ENCODE results near the gene ERC2.

ERC2 gene

DNA sequence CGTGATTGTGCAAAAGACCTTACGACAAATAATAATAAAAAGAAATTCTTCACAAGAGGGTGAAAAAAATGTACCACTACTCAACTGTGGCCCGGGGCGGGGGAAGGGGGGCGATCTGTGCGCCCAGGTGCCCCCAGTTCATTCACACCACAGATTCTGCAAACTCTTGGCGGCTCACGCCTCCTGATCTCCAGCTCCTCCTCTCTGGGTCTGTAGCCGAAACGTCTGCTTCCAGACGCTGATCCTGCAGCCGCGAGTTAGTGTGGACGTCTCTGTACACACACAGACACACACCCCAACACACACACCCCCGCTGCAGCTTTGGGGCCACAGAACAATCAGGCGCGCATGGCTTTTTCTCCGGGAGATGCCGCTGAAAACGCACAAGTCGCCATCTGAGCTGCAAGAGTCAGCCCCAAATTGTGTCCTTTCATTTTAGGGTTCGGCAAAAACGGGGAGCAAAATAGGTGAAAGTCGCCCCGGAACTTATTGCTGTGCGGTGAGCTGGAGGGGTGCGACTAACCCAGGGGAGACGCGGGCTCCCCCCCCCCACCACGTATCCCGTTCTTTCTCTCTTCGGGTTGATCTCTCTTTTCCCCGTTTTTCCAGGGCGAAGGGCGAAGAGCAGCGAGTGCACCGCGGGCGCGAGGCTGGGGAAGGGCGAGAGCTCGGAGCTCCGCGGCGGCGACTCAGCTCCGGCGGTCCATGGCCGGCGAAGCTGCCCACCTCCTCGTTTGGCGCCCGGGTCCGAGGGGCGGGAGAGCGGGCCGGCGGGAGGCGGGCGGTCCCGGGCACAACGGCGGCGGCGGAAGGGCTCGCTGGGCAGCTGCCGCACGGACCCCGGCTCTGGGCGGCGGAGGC is 980.7 kb downstream of the ERC2 start:
- no peak for DNase-seq (ENCODE audit: low read depth in 2 of 3, low spot score in 1 of 3)

GRCh38 chr3:55486857-55487380 is 981.3 kb downstream of the ERC2 start, which contains the start of gene WNT5A:
Gene WNT5A (minus strand): TSS chr3:55487306. CDS start chr3:55486985, 321 bp downstream.
- DNase-seq (ENCODE audit: low read depth in 2 of 3, low spot score in 1 of 3): no peak

DNA sequence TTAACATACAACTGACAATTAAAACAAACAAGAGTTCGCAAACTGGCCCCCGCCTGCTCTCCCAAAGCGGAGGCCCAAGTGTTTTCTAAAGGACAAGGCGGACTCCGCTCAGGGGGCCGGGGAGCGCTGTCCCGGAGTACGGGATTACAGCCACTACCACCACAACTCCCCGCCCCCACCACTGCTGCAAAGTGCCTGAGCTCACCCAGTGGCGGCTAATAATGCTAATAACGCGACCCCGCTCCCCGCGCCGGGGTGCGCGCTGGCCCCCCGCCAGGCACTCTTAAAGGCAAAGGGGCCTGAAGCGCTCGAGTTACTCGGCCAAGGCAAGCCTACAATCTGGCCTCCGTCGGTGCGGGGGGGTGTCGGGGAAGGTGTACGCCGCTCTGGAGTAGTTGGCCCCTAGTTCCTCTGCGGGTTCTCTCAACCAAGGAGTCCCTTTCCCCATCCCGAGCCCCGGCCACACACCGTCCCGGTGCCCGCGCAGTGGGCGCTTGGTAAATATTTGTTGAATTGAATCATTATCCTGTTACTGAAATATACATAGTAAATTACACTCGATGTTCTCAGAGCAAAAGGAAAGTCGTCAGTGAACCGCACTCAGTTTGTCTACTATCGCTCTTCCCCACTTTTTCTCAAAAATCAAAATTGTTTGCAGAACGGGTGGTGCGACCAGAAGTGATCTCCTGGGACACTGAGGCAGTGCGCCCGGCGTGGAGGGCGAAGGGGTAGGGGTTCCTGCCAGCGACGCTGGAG is 982.0 kb downstream of the ERC2 start:
- no peak for DNase-seq (ENCODE audit: low read depth in 2 of 3, low spot score in 1 of 3)

DNA sequence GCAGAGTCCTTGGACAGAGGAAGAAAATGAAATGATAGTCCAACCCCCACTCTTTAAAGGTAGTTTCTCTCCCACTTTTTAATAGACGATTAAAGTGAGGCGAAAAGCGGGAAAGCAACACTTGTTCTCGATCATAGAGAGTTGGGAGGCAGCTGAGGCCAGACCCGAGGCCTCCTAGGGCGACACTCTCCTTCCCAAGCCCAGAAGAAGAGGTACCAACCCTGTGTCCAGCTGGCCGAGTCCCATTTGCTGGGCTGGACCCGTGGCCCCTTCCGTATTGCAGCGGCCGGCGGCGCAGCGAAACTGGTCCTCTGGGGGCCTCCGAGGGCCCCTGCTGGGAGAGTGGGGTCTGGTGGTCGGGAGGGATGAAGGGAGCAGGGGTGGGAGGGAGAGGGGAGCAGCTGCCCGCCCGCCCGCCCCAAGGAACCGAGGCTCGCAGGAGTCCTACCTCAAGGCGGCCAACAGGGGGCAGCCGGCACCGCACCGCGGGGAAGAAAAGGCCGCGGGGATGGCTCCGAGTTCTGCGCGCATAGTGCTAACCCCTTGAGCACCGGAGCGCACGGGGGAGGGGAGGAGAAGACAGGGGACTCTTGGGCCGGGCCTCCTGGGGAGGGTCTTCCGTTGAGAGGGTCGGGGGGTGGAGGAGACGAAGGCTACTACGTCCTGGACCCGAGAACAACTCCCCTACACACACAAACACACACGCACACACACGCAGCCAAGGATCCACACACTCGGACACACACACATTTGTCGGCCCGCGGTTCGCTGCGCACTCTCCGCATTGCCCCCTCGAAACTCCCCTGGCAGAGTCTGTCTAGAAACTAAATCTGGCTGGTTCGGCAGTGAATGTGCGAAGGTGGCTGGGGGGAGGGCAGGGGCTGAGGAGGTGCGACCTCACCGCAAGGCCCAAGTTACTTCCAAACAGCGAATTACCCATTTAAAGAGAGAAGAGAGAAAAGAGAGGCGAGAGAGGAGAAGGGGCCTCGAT is 983.2 kb downstream of the ERC2 start:
- DNase-seq (ENCODE audit: low read depth in 2 of 3, low spot score in 1 of 3): peak; percentile 25 to 43 (median 34)

- no peak for DNase-seq (ENCODE audit: low read depth in 2 of 3, low spot score in 1 of 3)
These were observed 984.0 kb downstream of the ERC2 start for GRCh38 chr3:55484191-55484689.

- DNase-seq (ENCODE audit: low read depth in 2 of 3, low spot score in 1 of 3): no peak
These were observed 984.8 kb downstream of the ERC2 start for GRCh38 chr3:55483196-55484095.

GRCh38 chr3:55482496-55483195 is 985.6 kb downstream of the ERC2 start:
- no peak for DNase-seq (ENCODE audit: low read depth in 2 of 3, low spot score in 1 of 3)

DNA sequence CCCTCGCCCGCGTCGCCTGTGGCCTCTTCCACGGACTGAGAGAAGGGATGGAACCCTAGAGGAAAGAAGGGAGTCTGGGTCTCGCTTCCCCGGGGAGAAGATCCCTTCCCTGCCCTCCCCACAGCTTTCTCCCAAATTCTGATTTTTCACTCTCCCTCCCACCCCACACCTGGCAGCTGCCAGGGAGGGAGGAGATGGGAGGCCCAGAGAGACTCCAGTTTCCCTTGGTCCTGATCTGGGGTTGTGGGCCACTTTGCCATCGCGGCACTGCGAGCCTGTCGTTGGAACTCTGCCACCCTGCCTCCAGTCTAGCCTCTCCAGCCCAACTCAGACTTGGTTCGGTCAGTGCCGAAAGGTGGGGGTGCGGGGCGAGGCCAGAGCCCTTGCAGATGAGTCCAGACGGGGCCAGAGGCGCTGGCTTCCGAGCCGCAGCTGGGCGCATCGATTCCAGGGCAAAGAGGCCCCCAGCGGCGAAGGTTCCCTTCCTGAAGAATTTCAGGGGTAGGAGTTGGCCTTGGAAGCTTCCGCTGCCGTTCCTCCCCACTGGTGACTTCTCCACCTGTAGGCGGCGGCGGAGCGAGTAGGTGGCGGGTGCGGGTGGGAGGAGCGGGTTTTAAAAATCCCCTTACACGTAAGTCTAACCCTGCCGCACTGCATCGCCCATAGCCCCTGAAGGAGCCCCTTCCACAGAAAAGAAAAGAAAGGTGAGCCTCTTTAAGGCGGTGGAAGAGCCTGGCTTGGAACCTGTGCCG is 986.3 kb downstream of the ERC2 start:
- DNase-seq (ENCODE audit: low read depth in 2 of 3, low spot score in 1 of 3): no peak

DNA sequence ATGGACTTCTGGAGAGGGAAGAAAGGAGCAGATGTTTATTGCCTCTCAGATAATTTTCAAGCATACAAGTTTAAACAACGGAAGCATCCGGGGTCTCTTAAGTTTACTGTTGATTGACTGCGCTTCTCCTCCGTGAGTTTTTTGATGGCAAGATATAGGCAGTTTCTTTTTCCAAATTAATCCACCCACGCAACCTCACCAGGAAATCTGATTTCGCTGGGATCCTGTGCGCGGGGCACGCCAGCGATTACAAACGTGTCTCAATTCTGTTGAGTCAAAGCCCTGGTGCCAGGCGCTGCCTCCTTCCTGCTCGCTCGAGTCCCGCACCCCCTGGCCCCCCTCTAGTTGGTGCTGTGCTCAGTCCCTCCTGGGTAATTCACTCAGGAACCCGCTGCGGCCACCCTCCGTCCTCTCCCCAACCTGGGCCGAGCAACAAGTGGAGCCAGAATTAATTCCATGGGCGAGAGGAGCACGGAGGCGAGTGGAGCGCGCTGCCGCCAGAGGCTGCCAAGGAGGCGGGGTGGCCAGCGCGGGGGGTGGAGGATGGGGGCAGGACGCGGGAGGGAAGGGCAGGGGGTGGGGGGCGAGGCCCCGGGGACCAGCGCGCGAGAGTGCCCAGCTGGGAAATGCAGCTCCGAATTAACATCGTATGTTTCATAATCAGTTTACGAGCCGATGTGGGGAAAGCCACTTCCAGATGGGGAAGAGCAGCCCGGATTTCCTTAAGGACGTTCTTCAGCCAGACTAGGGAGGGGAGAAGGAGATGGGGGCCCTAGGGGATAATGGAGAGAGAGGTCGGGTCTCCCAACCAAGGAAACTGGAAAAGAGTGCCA is 987.1 kb downstream of the ERC2 start:
- no peak for DNase-seq (ENCODE audit: low read depth in 2 of 3, low spot score in 1 of 3)

DNA sequence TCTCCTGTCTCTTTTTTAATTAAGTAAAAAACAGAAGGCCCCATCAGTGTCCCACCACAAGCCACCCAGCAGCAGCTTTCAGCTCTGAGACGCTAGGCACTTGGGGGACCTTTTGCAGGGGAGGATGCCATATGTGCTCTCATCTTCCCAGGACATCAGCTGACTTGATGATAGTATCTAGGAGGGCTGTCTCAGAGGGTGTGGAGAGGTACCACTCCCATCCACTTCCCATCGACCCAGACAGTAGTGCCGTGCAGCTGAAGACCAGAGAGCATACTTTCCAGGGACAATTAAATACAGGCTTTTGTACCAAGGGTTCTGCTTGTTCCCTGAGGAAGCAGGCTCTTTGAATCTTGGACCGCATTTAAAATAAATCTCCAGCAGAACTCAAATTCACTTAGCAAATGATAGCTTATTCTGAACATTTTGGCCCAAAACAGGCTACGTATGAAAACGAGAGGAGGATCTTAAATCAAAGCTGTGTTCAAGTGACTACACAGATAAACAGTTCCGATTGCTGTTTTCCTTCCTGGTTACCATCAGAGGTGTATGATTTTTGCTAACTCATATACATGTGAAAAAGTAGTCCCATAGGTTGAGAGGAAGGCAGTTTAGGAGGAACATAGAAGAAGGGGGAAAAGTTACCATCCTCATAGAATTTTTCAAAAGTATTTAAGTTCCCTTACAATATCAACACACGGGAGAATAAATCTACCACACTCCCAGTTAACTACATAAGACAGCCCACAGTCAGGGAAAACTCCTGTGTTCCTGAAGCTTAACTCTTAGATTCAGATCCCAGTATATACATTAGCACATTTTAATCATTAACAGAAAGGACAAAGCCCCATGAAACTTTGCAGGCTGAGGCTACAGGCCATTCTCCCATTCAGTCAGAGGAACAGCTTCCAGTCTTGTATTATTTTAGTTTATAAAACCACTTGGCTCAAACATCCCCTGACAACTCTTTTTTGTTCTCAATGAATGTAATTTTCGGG is 990.7 kb downstream of the ERC2 start:
- no peak for DNase-seq (ENCODE audit: low read depth in 2 of 3, low spot score in 1 of 3)

- DNase-seq (ENCODE audit: low read depth in 2 of 3, low spot score in 1 of 3): no peak
These were observed 991.8 kb downstream of the ERC2 start for GRCh38 chr3:55476515-55476914.

- no peak for DNase-seq (ENCODE audit: low read depth in 2 of 3, low spot score in 1 of 3)
These were observed 994.0 kb downstream of the ERC2 start for GRCh38 chr3:55474213-55474632.

DNA sequence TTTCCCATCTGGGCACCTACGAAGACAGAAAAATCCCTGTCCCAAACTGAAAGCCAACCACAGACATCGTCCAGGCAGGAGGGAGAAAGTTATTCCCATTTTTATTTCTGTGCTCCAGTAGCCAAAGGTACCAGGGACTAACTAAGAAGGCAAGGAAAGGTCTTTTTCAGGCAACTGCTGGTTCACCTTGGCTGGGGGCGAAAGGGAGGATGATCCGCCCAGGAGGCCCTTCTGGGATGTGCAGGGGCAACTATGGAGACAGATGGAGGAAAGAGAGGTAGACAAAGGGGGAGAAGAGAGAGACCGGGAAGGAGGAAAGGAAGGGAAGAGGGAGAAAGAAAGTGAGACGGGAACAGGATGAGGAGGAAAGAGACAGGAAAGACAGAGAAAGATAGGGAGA is 994.5 kb downstream of the ERC2 start:
- DNase-seq (ENCODE audit: low read depth in 2 of 3, low spot score in 1 of 3): no peak

DNA sequence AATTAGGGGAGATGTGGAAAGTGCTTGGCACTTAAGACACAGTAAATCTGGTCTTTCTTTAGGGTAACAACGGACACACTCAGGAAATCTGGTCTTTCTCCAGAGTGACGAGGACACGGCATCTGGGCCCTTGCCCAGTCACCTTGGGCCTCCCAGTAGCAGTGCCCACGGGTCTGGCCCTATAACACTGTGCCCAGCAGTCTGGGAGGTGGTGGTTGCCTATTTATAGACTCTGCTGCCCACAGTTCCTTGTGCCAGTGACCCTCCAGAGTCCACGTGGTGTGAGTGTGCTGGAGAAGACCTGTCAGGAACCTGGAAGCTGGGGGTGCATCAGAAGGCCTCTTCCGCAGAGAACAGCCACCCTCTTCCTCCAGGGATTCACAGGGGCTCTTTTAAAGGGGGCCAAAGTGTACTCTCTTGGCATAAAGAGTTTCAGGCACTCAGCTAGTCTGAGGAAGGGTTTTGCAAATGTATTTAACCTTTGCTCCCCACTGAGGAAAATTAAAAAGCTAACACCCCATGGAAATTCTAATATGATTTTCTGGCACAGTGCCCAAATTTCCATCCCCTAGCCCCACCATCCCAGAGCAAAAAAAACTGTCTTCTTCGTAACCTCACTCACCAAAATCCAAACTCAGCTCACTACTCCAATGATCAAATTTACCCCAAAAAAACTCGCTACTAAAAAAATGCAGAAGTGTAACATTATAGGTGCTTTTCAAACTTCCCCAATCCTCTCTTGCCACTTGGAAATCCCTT is 996.6 kb downstream of the ERC2 start:
- no peak for DNase-seq (ENCODE audit: low read depth in 2 of 3, low spot score in 1 of 3)

- DNase-seq (ENCODE audit: low read depth in 2 of 3, low spot score in 1 of 3): no peak
These were observed 997.2 kb downstream of the ERC2 start for GRCh38 chr3:55471084-55471483.

Data from stimulated activated CD4-positive, alpha-beta T cell treated with anti-CD3 and anti-CD28 coated beads, Interleukin-12 subunit alpha, Interleukin-12 subunit beta, amount 100 ng/mL, for 48 hours (primary cell).